ENCODE data around the gene COPS6. TPM values are rescaled to one million over a fixed set of nuclear protein-coding genes. Genes with fewer than 3 reads are reported as not detected.

COPS6 gene
- 104 TPM for polyA plus RNA-seq (2013, experiment 1 of 2)
- polyA plus RNA-seq (2013, experiment 2 of 2), result 102 TPM

GRCh38 chr7:100088621-100089457, at the start of gene COPS6:
COPS6 (plus strand) TSS chr7:100088969; CDS start chr7:100088991, 22 bp downstream.
- Histone ChIP-seq H3K27me3 (ENCODE audit: control insufficient read depth in 3 of 3, insufficient read depth in 3 of 3, low read depth in 1 of 3, low read length in 3 of 3) (peaks cover 0 to 2% (median 0%) of the 10 kb centered on the region in 3 experiments), H2AFZ (ENCODE audit: low read length) (peak within 1 kb of the TSS; percentile 91), H2BK12ac (ENCODE audit: low read length) (no peak within 1 kb of the TSS), H3K18ac (ENCODE audit: low read length) (peak within 1 kb of the TSS; percentile 99), H2AK5ac (ENCODE audit: low read depth, low read length) (peak within 1 kb of the TSS; percentile 90), H3K79me1 (ENCODE audit: low read depth, low read length) (peaks cover 3% of the 10 kb centered on the region), H2BK120ac (ENCODE audit: low read depth, low read length) (no peak within 1 kb of the TSS), H3K9me3 (replicated peaks in 1 of 2; ENCODE audit: control insufficient read depth in 2 of 2, insufficient read depth in 1 of 2, low read depth in 1 of 2, low read length in 2 of 2) (no peaks in the 10 kb centered on the region), H2BK5ac (ENCODE audit: low read length) (peak within 1 kb of the TSS; percentile 77), H4K91ac (ENCODE audit: low read depth, low read length, poor library complexity) (no peak within 1 kb of the TSS), H3K27ac (replicated peaks; ENCODE audit: low read length) (peak within 1 kb of the TSS; percentile 84), H3K9ac (ENCODE audit: low read depth, low read length, poor library complexity) (peak within 1 kb of the TSS; percentile 95), H3K4me1 (ENCODE audit: control insufficient read depth in 2 of 2, insufficient read depth in 1 of 2, low read depth in 1 of 2, low read length in 2 of 2) (peaks cover 0 to 5% of the 10 kb centered on the region in 2 donors), H3K36me3 (replicated peaks in 1 of 2; ENCODE audit: control insufficient read depth in 2 of 2, insufficient read depth in 2 of 2, low read length in 2 of 2) (peaks cover 32 to 37% of the 10 kb centered on the region in 2 donors), H3K4me3 (ENCODE audit: low read length in 2 of 2) (peak within 1 kb of the TSS; percentile 95), H3K23ac (ENCODE audit: low read depth, low read length, poor library complexity) (peak within 1 kb of the TSS; percentile 97), H4K8ac (ENCODE audit: low read depth, low read length) (no peak within 1 kb of the TSS), H2BK15ac (ENCODE audit: low read length) (peak within 1 kb of the TSS; percentile 21), H3K14ac (ENCODE audit: low read length) (peak within 1 kb of the TSS; percentile 91), H3K4ac (ENCODE audit: low read length) (peak within 1 kb of the TSS; percentile 93), H3K4me2 (ENCODE audit: insufficient read depth, low read length, poor library complexity, severe bottlenecking) (peak within 1 kb of the TSS; percentile 74)
- peak; percentile 75 for DNase-seq (ENCODE audit: low spot score)
- WGBS, 2 donors (ENCODE audit: extremely low coverage in 2 of 2, insufficient read length in 2 of 2, insufficient replicate concordance in 1 of 2), result no CpG with 5 or more reads among the region's 68 CpGs

GRCh38 chr7:100040575-100040974, 48.2 kb upstream of the COPS6 start:
- no CpG with 5 or more reads among the region's 7 CpGs for WGBS, 2 donors (ENCODE audit: extremely low coverage in 2 of 2, insufficient read length in 2 of 2, insufficient replicate concordance in 1 of 2)
- Histone ChIP-seq H3K79me1 (ENCODE audit: low read depth, low read length) (peaks cover 2% of the 10 kb centered on the region), H2AK5ac (ENCODE audit: low read depth, low read length) (no peak overlapping the region), H4K91ac (ENCODE audit: low read depth, low read length, poor library complexity) (no peak overlapping the region), H3K27ac (replicated peaks; ENCODE audit: low read length) (no peak overlapping the region), H3K14ac (ENCODE audit: low read length) (no peak overlapping the region), H4K8ac (ENCODE audit: low read depth, low read length) (no peak overlapping the region), H3K27me3 (ENCODE audit: control insufficient read depth in 3 of 3, insufficient read depth in 3 of 3, low read depth in 1 of 3, low read length in 3 of 3) (no peaks in the 10 kb centered on the region), H2BK120ac (ENCODE audit: low read depth, low read length) (no peak overlapping the region), H3K36me3 (replicated peaks in 1 of 2; ENCODE audit: control insufficient read depth in 2 of 2, insufficient read depth in 2 of 2, low read length in 2 of 2) (peaks cover 13 to 45% of the 10 kb centered on the region in 2 donors), H2BK5ac (ENCODE audit: low read length) (no peak overlapping the region), H3K23ac (ENCODE audit: low read depth, low read length, poor library complexity) (no peak overlapping the region), H3K9ac (ENCODE audit: low read depth, low read length, poor library complexity) (no peak overlapping the region), H3K4me1 (ENCODE audit: control insufficient read depth in 2 of 2, insufficient read depth in 1 of 2, low read depth in 1 of 2, low read length in 2 of 2) (no peaks in the 10 kb centered on the region), H2BK12ac (ENCODE audit: low read length) (no peak overlapping the region), H3K18ac (ENCODE audit: low read length) (no peak overlapping the region), H2BK15ac (ENCODE audit: low read length) (no peak overlapping the region), H3K4me2 (ENCODE audit: insufficient read depth, low read length, poor library complexity, severe bottlenecking) (no peak overlapping the region), H2AFZ (ENCODE audit: low read length) (no peak overlapping the region), H3K9me3 (replicated peaks in 1 of 2; ENCODE audit: control insufficient read depth in 2 of 2, insufficient read depth in 1 of 2, low read depth in 1 of 2, low read length in 2 of 2) (no peaks in the 10 kb centered on the region), H3K4ac (ENCODE audit: low read length) (no peak overlapping the region), H3K4me3 (ENCODE audit: low read length in 2 of 2) (no peak overlapping the region)
- no peak for DNase-seq (ENCODE audit: low spot score)

- Histone ChIP-seq H2BK15ac (ENCODE audit: low read length) (no peak overlapping the region), H3K14ac (ENCODE audit: low read length) (no peak overlapping the region), H3K27me3 (ENCODE audit: control insufficient read depth in 3 of 3, insufficient read depth in 3 of 3, low read depth in 1 of 3, low read length in 3 of 3) (no peaks in the 10 kb centered on the region), H2AK5ac (ENCODE audit: low read depth, low read length) (no peak overlapping the region), H4K91ac (ENCODE audit: low read depth, low read length, poor library complexity) (no peak overlapping the region), H3K27ac (replicated peaks; ENCODE audit: low read length) (no peak overlapping the region), H3K4ac (ENCODE audit: low read length) (no peak overlapping the region), H3K4me1 (ENCODE audit: control insufficient read depth in 2 of 2, insufficient read depth in 1 of 2, low read depth in 1 of 2, low read length in 2 of 2) (peaks cover 0 to 2% of the 10 kb centered on the region in 2 donors), H3K9ac (ENCODE audit: low read depth, low read length, poor library complexity) (no peak overlapping the region), H3K79me1 (ENCODE audit: low read depth, low read length) (peaks cover 4% of the 10 kb centered on the region), H3K4me3 (ENCODE audit: low read length in 2 of 2) (no peak overlapping the region), H3K36me3 (replicated peaks in 1 of 2; ENCODE audit: control insufficient read depth in 2 of 2, insufficient read depth in 2 of 2, low read length in 2 of 2) (peaks cover 1 to 10% of the 10 kb centered on the region in 2 donors), H2BK5ac (ENCODE audit: low read length) (no peak overlapping the region), H3K23ac (ENCODE audit: low read depth, low read length, poor library complexity) (no peak overlapping the region), H3K9me3 (replicated peaks in 1 of 2; ENCODE audit: control insufficient read depth in 2 of 2, insufficient read depth in 1 of 2, low read depth in 1 of 2, low read length in 2 of 2) (no peaks in the 10 kb centered on the region), H4K8ac (ENCODE audit: low read depth, low read length) (no peak overlapping the region), H2BK12ac (ENCODE audit: low read length) (no peak overlapping the region), H2BK120ac (ENCODE audit: low read depth, low read length) (no peak overlapping the region), H3K18ac (ENCODE audit: low read length) (no peak overlapping the region), H3K4me2 (ENCODE audit: insufficient read depth, low read length, poor library complexity, severe bottlenecking) (no peak overlapping the region), H2AFZ (ENCODE audit: low read length) (no peak overlapping the region)
- no peak for DNase-seq (ENCODE audit: low spot score)
- WGBS, 2 donors (ENCODE audit: extremely low coverage in 2 of 2, insufficient read length in 2 of 2, insufficient replicate concordance in 1 of 2), result no CpG with 5 or more reads among the region's 6 CpGs
Observed at GRCh38 chr7:100044718-100045117, 44.1 kb upstream of the COPS6 start.

GRCh38 chr7:100048680-100049079, 40.1 kb upstream of the COPS6 start:
- WGBS, 2 donors (ENCODE audit: extremely low coverage in 2 of 2, insufficient read length in 2 of 2, insufficient replicate concordance in 1 of 2), result no CpG with 5 or more reads among the region's 4 CpGs
- H3K23ac ChIP-seq (ENCODE audit: low read depth, low read length, poor library complexity), result no peak overlapping the region
- DNase-seq (ENCODE audit: low spot score), result no peak
- no peaks in the 10 kb centered on the region for H3K27me3 ChIP-seq (ENCODE audit: control insufficient read depth in 3 of 3, insufficient read depth in 3 of 3, low read depth in 1 of 3, low read length in 3 of 3)
- H2BK12ac ChIP-seq (ENCODE audit: low read length), result no peak overlapping the region
- peak overlapping the region; percentile 70 for H4K8ac ChIP-seq (ENCODE audit: low read depth, low read length)
- H3K4me3 ChIP-seq (ENCODE audit: low read length in 2 of 2), result no peak overlapping the region
- no peak overlapping the region for H2BK5ac ChIP-seq (ENCODE audit: low read length)
- no peak overlapping the region for H3K18ac ChIP-seq (ENCODE audit: low read length)
- peak overlapping the region; percentile 97 for H2AFZ ChIP-seq (ENCODE audit: low read length)
- H3K36me3 ChIP-seq (replicated peaks in 1 of 2; ENCODE audit: control insufficient read depth in 2 of 2, insufficient read depth in 2 of 2, low read length in 2 of 2), result peaks cover 2 to 19% of the 10 kb centered on the region in 2 donors
- H3K27ac ChIP-seq (replicated peaks; ENCODE audit: low read length), result no peak overlapping the region
- H3K9me3 ChIP-seq (replicated peaks in 1 of 2; ENCODE audit: control insufficient read depth in 2 of 2, insufficient read depth in 1 of 2, low read depth in 1 of 2, low read length in 2 of 2), result no peaks in the 10 kb centered on the region
- no peak overlapping the region for H2BK15ac ChIP-seq (ENCODE audit: low read length)
- peaks cover 1 to 2% of the 10 kb centered on the region in 2 donors for H3K4me1 ChIP-seq (ENCODE audit: control insufficient read depth in 2 of 2, insufficient read depth in 1 of 2, low read depth in 1 of 2, low read length in 2 of 2)
- no peak overlapping the region for H3K9ac ChIP-seq (ENCODE audit: low read depth, low read length, poor library complexity)
- H2AK5ac ChIP-seq (ENCODE audit: low read depth, low read length), result no peak overlapping the region
- H3K4me2 ChIP-seq (ENCODE audit: insufficient read depth, low read length, poor library complexity, severe bottlenecking), result no peak overlapping the region
- peaks cover 8% of the 10 kb centered on the region for H3K79me1 ChIP-seq (ENCODE audit: low read depth, low read length)
- H2BK120ac ChIP-seq (ENCODE audit: low read depth, low read length), result no peak overlapping the region
- H3K14ac ChIP-seq (ENCODE audit: low read length), result no peak overlapping the region
- no peak overlapping the region for H3K4ac ChIP-seq (ENCODE audit: low read length)
- H4K91ac ChIP-seq (ENCODE audit: low read depth, low read length, poor library complexity), result no peak overlapping the region
